ENCODE measurements around the gene FKBP15.
A peak's percentile ranks its signal among the peaks of the same experiment; 100 is the strongest.
"Not testable (repeated sequence)": the region's sequence is repeated elsewhere in the genome, so short reads cannot be mapped to it uniquely, and the experiment has no call there.

FKBP15 gene, protein sequence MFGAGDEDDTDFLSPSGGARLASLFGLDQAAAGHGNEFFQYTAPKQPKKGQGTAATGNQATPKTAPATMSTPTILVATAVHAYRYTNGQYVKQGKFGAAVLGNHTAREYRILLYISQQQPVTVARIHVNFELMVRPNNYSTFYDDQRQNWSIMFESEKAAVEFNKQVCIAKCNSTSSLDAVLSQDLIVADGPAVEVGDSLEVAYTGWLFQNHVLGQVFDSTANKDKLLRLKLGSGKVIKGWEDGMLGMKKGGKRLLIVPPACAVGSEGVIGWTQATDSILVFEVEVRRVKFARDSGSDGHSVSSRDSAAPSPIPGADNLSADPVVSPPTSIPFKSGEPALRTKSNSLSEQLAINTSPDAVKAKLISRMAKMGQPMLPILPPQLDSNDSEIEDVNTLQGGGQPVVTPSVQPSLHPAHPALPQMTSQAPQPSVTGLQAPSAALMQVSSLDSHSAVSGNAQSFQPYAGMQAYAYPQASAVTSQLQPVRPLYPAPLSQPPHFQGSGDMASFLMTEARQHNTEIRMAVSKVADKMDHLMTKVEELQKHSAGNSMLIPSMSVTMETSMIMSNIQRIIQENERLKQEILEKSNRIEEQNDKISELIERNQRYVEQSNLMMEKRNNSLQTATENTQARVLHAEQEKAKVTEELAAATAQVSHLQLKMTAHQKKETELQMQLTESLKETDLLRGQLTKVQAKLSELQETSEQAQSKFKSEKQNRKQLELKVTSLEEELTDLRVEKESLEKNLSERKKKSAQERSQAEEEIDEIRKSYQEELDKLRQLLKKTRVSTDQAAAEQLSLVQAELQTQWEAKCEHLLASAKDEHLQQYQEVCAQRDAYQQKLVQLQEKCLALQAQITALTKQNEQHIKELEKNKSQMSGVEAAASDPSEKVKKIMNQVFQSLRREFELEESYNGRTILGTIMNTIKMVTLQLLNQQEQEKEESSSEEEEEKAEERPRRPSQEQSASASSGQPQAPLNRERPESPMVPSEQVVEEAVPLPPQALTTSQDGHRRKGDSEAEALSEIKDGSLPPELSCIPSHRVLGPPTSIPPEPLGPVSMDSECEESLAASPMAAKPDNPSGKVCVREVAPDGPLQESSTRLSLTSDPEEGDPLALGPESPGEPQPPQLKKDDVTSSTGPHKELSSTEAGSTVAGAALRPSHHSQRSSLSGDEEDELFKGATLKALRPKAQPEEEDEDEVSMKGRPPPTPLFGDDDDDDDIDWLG

DNA sequence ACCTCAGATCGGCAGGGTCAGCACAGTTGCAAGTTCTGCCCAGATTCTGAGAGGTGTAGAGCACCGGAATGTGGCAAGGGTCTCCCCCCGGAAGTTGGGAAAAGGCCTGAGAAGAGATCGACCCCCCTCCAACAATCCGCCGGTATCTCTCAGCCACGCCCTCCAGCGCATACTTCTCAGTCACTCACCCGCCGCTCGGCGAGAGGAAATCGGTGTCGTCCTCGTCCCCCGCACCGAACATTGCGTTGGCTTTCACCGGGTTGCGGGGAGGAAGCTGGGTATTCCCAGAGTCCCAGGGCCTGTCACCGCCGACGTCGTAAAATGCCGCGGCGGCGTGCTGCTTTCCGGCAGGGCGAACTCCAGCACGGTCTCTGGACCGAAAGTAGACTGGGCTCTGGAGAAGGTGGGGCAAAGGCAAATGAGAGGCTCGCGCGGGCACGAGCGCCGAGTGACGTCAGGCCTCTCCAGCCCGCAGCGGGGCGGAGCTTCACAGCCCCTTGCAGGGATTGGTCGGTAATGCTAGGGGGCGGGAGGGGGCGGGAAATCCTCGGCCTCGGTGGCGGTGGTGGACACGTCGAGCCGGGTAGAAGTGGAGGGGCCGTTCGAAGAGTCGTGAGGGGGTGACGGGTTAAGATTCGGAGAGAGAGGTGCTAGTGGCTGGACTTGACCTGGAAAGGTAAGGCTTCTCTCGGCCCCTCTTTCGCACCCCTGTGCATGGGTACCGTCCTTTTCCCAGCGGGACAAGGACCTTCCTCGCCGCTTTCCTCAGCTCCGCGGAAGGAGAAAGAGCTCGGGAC lies at the start of gene FKBP15, which contains the start of gene SLC31A1:
Gene FKBP15, minus strand, starts transcription at position 275 of the 797 bp plus-strand sequence. Its CDS starts 34 bp downstream, at position 241.
Gene SLC31A1, plus strand, starts transcription at position 542 of the 797 bp plus-strand sequence. CDS start 34,605 bp downstream, outside the sequence.
- peak; percentile 91 to 97 for DNase-seq

DNA sequence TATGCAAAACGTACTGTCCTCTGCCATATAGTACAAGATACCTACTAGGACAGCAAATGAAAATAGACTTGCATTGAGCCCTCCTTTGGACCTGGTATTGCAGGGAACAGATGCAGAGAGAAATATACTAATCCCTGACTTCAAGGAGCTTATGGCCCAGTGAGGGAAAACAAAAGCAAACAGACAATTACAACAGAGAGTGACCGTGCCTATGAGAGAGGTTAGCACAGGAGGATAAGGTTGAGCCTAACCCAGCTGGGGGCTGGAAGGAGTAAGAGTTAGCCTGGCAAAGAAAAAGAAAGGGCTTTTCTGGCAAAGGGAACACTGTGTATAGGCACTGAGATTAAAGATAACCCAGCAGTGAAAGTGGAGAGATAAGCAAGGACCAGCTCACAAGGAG lies 48.8 kb upstream of the FKBP15 start:
- DNase-seq, result no peak

DNA sequence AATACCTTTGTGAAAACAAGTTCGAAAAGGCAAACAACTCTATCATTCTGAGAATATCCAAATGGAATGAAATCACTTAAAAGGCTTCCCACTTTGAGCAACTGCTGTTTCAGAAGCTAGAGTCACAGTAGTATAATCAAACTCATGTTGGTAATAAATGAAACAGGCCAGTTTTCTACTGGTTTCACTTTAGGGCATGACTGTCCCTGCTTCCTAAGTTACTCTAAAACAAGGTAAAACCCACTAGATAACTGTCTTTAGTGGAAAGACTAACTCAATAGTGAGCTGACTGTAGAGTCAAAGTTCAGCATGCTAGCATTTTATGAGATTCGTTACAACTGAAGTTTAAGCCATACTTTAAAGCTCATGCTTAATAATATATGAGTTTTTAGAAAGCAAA lies 48.3 kb upstream of the FKBP15 start:
- no peak for DNase-seq

DNA sequence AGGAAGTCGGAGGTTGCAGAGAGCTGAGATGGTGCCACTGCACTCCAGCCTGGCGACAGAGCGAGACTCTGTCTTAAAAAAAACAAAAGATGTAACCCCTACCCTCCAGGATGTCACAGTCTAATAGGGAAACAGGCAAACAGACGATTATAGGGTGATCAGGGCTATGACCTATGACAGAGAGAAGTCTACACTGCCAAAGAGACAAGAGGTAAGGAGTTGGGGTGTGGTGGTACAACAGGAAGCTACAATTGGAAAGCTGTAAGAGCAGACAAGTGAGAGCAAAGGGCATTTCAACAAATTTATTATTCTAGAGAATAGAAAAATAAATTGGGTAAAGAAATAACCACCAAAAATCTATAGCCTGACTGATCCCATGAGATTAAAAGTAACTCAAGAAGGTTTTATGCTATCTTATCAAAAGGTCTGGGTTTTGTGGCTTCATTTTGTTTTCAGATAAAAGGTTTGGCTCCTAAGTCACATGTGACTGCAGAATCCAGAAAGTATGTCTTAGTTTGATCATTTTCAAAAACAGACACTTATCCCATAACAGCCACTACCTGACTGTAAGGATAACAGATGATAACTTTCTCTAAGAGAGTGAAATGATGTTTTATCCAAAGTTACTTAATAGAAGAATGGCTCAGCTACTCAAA lies 47.0 kb upstream of the FKBP15 start:
- no peak for DNase-seq

DNA sequence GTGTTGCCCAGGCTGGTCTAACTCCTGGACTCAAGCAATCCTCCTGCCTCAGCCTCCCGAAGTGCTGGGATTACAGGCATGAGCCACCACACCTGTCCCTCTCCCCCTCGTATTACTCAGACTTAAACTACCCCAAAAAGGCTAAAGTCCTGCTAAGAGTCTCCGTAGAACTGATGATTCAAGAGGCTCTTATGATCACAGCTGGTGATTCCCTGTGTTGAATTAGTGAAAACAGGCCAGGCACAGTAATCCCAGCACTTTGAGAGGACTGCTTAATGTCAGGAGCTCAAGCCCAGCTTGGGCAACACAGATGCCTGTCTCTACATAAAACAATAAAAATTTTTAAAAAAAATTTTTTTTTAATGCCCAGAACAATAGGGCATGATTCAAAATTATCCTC lies 45.1 kb upstream of the FKBP15 start:
- no peak for DNase-seq

DNA sequence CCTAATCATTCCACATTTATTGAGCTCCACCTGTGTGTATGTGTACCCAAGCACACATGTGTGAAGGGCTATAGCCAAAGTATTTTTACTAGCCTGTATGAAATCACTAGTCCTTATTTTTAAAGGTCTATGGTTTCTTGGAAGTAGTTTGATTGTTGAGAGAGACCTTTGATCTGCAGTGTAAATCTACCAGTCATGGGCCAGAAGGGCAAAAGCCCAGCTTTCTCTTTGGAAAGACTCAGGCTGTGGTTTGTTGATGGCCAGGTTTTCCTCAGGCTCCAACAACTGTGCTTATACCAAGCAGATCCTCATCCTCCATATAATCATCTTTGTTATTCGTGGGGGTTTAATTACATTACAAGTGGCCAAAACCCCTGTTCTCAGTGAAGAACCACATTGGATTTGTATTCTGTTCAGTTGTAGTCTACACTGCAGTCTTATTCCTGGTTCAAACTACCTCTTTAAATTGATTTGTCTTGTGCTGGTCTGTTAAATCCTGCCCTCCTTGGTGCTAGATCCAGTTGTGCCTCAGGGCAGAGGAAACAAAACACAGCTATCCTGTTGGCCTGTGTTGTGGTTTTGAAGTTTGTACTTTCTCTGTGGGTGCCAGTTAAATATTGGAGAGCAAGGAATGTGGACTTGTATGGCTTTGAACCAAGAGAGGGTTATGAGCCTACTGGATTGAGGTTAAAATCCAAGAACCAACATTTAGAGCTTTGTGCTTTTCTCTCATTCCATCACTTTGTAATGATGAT lies 41.0 kb upstream of the FKBP15 start:
- no peak for DNase-seq

DNA sequence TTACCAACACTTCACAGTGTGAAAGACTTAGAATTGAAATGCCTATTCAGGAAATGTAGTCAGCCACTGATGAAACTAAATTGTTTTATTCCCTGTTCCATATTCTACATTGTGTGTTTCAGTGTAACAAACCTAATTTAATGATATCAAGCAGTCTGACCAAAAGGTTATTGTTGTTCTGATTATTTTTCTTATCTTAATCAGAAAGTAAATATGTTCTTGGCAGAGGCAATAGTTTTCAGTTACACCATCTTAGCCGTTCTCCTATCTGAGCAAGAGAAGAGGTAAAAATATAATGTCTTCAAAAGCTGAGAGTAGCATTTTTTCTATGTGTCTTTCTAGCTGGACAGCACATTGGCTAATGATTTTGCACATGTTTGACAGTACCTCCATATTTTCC lies 37.2 kb upstream of the FKBP15 start:
- DNase-seq, result no peak

DNA sequence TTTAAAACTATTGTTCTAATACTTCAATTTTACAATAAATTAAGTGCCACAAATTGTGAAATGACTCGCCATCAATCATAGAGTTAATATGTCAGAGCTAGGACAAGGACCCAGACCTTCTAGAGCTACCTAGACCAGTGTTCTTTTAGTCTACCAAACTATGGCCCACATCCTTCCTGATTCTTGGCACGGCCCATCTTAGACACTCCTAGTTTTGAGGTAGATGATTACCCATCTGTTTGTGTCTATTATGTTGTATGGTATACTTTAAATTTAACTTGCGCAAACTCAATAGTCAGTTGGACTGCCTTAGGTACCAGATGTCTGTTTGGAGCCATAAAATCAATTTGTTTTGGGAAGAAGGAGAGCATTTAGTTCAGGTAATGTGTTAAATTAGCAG lies 36.8 kb upstream of the FKBP15 start:
- no peak for DNase-seq

DNA sequence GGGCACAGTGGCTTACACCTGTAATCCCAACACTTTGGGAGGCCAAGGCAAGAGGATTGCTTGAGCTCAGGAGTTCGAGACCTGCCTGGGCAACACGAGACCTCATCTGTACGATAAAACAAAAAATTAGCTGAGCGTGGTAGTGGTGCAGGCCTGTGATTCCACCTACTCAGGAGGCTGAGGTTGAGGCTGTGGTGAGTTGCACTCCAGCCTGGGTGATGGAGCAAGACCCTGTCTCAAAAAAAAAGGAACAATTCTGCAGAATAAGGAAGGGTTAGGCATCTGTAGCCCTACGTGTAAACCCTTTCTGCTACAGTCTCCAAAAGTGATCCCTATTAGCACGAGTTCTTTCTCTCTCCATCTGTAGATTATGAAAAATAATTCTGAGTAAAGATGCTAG lies 34.4 kb upstream of the FKBP15 start:
- no peak for DNase-seq

DNA sequence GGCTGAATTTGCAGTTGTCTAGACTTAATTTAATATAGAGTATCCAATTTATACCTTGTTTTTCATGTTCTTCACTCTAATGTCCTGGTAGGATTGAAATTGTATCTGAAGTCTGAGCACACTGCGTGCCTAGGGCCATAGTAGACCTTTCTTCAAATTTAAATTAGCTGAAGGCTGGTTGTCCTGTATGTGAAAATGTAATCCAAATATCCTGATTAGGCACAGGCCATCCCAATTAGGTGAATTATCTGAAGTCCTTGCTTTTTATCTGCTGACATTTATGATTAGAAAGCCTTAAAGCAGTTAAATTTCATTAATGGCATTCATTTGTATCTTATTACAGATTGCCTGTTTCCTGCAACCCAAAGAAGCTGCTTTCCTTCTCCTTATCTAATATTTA lies 33.9 kb upstream of the FKBP15 start:
- DNase-seq, result no peak

DNA sequence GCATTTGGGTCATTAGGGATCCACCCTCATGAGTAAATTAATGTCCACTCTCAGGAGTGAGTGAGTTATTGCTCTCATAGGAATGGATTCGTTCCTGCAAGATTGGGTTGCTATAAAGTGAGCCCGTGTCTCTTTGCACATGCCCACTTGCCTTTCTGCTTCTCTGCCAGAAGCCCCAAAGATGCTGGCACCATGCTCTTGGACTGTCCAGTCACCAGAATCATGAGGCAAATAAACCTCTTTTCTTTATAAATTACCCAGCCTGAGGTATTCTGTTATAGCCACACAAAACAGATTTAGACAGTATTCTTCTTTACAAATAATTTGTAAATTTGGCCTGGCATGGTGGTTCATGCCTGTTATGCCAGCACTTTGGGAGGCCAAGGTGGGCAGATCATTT lies 29.7 kb upstream of the FKBP15 start:
- DNase-seq, result no peak

DNA sequence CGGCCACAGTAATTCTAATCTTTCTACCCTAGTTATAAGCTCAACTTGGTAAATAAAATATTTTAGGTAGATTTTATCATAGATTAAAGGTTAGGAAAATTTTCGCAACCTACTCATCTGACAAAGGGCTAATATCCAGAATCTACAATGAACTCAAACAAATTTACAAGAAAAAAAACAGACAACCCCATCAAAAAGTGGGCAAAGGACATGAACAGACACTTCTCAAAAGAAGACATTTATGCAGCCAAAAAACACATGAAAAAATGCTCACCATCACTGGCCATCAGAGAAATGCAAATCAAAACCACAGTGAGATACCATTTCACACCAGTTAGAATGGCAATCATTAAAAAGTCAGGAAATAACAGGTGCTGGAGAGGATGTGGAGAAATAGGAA lies 28.6 kb upstream of the FKBP15 start:
- DNase-seq, result not testable (repeated sequence)

DNA sequence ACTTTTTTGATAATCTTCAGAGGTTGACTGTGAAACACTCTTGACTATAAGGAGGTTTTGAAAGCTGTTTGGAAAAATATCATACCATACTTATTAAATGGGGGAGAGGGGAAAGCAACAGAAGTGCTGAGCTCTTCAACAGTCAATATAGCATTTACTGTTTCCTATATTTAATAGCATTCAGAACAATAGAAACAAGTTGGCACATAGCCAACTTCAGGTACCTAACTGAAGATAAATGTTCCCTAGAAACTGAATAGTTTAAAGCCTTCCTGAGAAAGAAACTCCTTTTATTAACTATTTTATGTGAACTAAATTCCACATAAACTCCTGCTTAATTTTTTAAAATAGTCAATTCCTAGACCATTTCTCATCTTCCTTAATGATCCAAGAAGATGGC lies 26.6 kb upstream of the FKBP15 start:
- DNase-seq, result no peak

DNA sequence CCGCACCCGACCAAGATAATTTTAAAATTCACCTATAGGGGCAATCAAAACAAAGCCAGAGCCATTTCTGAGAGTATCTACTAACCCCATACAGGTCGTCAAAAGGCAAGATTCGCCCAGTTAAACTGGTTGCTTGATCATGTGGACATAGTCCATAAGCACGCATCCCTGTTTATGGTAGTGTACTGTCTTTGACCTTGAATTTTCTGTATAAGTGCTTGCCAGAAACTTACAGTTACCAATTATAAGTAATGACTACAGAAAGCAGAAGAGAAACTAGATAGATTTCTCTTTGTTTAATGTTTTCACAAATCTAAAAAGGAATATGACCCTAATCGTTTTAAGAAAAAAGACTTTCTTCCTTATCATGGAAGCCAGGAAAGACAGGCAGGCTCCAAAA lies 25.9 kb upstream of the FKBP15 start:
- no peak for DNase-seq

DNA sequence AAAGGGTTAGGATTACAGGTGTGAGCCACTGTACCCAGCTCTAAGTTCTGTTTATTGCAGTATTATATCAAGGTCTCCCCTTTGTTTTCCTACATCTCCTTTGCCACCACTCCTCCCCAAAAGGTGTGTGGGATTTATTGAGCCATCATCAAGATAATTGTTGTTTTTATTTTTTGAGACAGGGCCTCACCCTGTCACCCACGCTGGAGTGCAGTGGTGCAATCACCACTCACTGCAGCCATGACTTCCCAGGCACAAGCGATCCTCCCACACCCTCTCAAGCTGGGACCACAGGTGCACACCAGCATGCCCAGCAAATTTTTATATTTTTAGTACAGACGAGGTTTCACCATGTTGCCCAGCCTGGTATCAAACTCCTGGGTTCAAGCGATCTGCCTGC lies 24.8 kb upstream of the FKBP15 start:
- no peak for DNase-seq

DNA sequence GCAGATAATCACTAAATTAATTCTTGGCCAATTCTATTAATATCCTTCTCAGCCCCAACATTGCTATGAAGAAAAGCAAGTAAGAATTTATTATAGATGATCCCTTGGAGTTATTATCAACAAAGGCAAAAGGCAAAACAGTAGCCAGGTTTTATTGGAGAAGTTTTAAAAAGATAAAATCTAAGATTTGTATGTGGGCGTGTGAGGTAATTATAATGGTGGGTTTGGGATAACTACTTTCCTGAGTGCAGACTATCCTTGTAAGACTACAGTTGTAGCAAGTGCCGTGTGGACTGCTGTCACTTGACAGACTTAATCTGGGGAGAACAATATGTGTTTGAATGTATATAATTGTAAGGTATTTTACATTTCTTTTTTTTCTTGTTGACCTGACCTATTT lies 23.5 kb upstream of the FKBP15 start:
- DNase-seq, result no peak

DNA sequence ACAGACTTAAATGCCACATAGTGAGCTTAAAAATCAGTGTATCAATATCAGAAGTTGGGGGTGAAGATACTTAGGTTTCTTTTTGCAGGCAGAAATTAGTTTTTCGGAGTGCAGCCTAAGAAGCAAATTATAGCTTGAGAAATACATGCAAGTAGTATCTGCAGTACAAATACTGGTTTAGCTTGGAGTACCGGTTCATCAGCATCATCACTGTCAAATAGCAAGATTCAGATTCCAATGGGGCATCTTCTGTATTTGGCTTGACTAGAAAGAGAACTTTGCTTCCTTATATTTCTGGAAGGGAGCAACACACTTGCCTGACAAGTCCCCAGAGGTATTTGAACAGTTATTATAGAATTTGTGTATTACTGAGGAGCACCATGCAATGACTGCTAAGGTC lies 20.1 kb upstream of the FKBP15 start:
- no peak for DNase-seq

DNA sequence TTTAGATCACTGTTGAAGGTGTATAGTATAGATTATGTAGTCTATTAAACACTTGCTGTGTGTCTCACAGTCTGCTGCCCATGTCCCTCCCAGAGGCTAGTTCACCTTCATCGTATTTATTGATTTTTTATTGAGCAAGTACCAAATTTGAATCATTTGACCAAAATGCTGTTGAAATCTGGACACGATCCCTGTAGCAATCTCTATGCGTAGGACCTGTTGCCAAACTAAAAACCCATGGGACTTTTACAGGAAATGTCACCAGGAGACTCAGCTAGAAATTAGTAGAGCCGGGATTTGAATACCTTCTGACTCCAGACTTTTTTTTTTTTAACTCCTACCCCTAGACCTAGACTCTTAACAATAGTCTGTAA lies 17.8 kb upstream of the FKBP15 start:
- DNase-seq, result no peak

DNA sequence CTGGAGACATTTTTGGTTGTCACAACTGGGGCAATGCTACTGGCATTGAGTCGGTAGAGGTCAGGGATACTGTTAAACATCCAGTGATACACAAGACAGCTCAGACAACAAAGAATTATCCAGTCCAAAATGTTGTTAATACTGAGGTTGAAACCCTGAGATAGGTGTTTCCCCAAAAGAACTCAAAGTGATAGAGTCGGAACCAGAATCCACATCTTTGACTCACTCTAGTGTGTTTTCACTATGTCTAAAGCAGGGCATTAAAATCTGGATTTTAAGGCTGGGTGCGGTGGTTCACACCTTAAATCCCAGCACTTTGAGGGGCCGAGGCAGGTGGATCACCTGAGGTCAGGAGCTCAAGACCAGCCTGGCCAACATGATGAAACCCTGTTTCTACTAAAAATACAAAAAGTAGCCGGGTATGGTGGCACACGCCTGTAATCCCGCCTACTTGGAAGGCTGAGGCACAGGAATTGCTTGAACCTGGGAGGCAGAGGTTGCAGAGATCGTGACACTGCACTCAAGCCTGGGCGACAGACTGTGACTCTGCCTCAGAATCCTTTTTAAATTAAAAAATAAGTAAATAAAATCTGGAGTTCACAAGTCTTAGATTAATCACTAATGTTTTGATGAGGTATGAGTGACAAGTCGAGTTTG lies 17.3 kb upstream of the FKBP15 start:
- no peak for DNase-seq

DNA sequence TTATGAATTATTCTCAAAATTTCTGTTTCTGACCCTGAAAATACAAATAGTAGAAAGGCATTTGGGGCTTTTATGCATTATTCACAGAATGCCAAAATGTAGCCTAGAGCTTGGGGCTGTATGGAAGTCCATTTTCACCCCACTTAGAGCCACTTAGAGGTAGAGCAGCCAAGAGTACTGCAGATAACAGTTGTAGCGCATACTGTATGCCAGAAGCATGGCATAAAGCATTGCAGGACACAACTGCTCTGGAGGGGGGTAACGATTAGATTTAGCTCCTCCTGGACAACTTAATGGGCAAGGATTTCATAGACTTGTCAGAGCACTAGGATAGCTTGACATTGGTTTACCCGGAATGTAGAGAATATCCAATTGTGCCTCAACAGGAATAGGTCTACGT lies 15.9 kb upstream of the FKBP15 start:
- DNase-seq, result no peak

Measured in bone marrow (tissue), 2 donors.